IPS-15b (cell line): Measurements from ENCODE around the gene ORM2.

ENCODE experiments used
- H3K27me3 ChIP-seq: one replicate; pipeline ENCODE4 v1.6.1; 2013; ENCODE audit warnings: low read length; ENCODE audit not compliant: control insufficient read depth, insufficient read depth
- H3K36me3 ChIP-seq: one replicate; pipeline ENCODE4 v1.6.1; 2013; ENCODE audit warnings: low read length; ENCODE audit not compliant: control insufficient read depth, insufficient read depth
- H3K4me1 ChIP-seq: one replicate; pipeline ENCODE4 v1.6.1; 2013; ENCODE audit warnings: mild to moderate bottlenecking, low read length; ENCODE audit not compliant: control insufficient read depth, insufficient read depth
- H3K4me3 ChIP-seq: one replicate; pipeline ENCODE4 v1.5.1; 2013; ENCODE audit warnings: low read depth, low read length
- H3K9ac ChIP-seq: one replicate; pipeline ENCODE4 v1.6.1; 2013; ENCODE audit warnings: low read depth, mild to moderate bottlenecking, low read length
- H3K9me3 ChIP-seq: one replicate; pipeline ENCODE4 v1.6.1; 2013; ENCODE audit warnings: mild to moderate bottlenecking, low read length; ENCODE audit not compliant: control insufficient read depth, insufficient read depth

Gene ORM2

GRCh38 chr9:114299286-114300152 lies 30.1 kb upstream of the ORM2 start:
- Histone ChIP-seq H3K27me3 (no peaks in the 10 kb centered on the region), H3K9me3 (no peaks in the 10 kb centered on the region), H3K4me1 (no peaks in the 10 kb centered on the region), H3K4me3 (no peak overlapping the region), H3K36me3 (peaks cover 8% of the 10 kb centered on the region), H3K9ac (no peak overlapping the region)

DNA sequence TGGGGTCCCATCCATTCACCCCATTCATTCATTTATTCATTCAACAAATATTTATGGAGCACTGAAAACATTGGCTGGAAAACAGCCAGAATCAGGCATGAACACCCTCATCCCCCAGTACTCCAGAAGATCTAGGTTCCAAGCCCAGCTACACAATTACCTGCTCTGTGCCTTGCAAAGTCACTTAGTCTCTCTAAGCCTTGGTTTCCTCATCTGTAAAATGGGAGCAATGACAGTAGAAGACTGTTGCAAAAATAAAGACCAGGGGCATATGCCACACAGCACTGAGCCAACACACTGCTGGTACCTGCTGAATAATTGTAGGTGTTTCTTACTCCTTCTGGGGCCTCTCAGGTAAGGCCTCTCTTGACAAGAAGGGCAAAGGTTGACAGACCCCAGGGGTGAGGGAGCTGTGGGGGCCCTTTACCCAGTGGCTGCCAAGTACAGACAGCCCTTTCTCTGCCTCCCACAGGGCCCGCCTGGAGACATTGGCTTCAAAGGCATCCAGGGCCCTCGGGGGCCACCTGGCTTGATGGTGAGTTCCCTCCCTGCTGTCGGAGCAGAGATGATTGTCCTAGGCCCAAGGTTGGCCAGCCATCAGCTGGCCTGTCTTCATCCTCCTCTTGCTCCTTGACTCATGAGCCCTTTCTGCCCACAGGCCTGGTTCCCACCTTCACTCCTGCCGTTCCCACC lies 29.4 kb upstream of the ORM2 start:
- peaks cover 8% of the 10 kb centered on the region for H3K36me3 ChIP-seq
- H3K27me3 ChIP-seq: no peaks in the 10 kb centered on the region

GRCh38 chr9:114300846-114301797 lies 28.5 kb upstream of the ORM2 start:
- Histone ChIP-seq H3K27me3 (no peaks in the 10 kb centered on the region), H3K36me3 (peaks cover 8% of the 10 kb centered on the region), H3K9ac (no peak overlapping the region), H3K9me3 (no peaks in the 10 kb centered on the region), H3K4me3 (no peak overlapping the region), H3K4me1 (no peaks in the 10 kb centered on the region)

More for the DNA sequence above, 29.4 kb upstream of the ORM2 start:
- no peak overlapping the region for H3K9ac ChIP-seq
- H3K4me3 ChIP-seq: no peak overlapping the region
- no peaks in the 10 kb centered on the region for H3K4me1 ChIP-seq
- no peaks in the 10 kb centered on the region for H3K9me3 ChIP-seq

GRCh38 chr9:114301798-114302565 lies 27.7 kb upstream of the ORM2 start:
- Histone ChIP-seq H3K36me3 (peaks cover 8% of the 10 kb centered on the region), H3K9me3 (no peaks in the 10 kb centered on the region), H3K9ac (no peak overlapping the region), H3K4me3 (no peak overlapping the region), H3K4me1 (no peaks in the 10 kb centered on the region), H3K27me3 (no peaks in the 10 kb centered on the region)

GRCh38 chr9:114302727-114303126 lies 26.9 kb upstream of the ORM2 start:
- no peak overlapping the region for H3K4me3 ChIP-seq
- no peaks in the 10 kb centered on the region for H3K4me1 ChIP-seq
- H3K9ac ChIP-seq: no peak overlapping the region
- no peaks in the 10 kb centered on the region for H3K27me3 ChIP-seq
- peaks cover 8% of the 10 kb centered on the region for H3K36me3 ChIP-seq
- no peaks in the 10 kb centered on the region for H3K9me3 ChIP-seq

DNA sequence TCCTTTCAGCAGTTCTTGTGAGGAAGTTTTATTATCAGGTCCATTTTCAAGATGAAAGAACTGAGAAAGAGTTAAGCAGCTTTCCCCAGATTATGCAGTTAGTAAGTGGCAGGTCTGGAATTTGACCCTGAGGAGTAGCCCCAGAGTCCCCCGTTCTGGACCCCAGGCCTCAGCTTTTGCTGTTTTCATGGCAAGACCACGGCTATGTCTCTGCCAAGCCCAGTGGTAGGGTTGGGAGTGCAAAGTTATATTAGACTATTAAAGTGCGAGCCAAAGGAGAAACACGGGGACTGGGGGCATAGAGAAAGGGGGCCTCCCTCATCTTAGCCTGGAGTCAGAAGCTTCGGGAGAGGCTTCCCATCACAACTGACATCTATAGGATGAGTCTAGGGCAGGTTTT lies 26.1 kb upstream of the ORM2 start:
- Histone ChIP-seq H3K4me3 (no peak overlapping the region), H3K9ac (no peak overlapping the region), H3K27me3 (no peaks in the 10 kb centered on the region), H3K36me3 (peaks cover 10% of the 10 kb centered on the region), H3K9me3 (no peaks in the 10 kb centered on the region), H3K4me1 (no peaks in the 10 kb centered on the region)

DNA sequence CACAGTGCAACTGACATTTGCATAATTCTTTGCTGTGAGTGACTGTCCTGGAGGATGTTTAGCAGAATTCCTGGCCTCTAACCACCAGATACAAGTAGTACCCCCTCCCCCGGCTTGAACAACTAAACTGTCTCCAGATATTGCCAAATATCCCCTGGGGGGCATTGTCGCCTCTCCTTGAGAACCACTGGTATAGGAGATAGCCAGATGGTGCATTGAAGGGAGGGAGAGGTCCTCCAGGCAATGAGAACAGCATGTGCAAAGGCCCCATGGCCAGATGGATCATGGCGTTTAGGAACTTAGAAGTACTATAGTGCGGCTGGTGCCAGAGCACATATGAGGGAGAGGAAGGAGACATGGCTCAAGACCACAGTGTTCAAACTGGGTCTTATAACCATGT lies 25.7 kb upstream of the ORM2 start:
- Histone ChIP-seq H3K4me1 (no peaks in the 10 kb centered on the region), H3K27me3 (no peaks in the 10 kb centered on the region), H3K9me3 (no peaks in the 10 kb centered on the region), H3K36me3 (peaks cover 10% of the 10 kb centered on the region), H3K9ac (no peak overlapping the region), H3K4me3 (no peak overlapping the region)

- Histone ChIP-seq H3K9ac (no peak overlapping the region), H3K4me3 (no peak overlapping the region), H3K36me3 (peaks cover 10% of the 10 kb centered on the region), H3K9me3 (no peaks in the 10 kb centered on the region), H3K27me3 (no peaks in the 10 kb centered on the region), H3K4me1 (no peaks in the 10 kb centered on the region)
Measured at GRCh38 chr9:114304416-114305188, 25.1 kb upstream of the ORM2 start.

- no peaks in the 10 kb centered on the region for H3K27me3 ChIP-seq
- H3K36me3 ChIP-seq: peaks cover 8% of the 10 kb centered on the region
- no peak overlapping the region for H3K9ac ChIP-seq
- H3K4me1 ChIP-seq: no peaks in the 10 kb centered on the region
- no peaks in the 10 kb centered on the region for H3K9me3 ChIP-seq
- H3K4me3 ChIP-seq: no peak overlapping the region
Measured at GRCh38 chr9:114307899-114308267, 21.8 kb upstream of the ORM2 start.

- Histone ChIP-seq H3K4me3 (no peak overlapping the region), H3K27me3 (no peaks in the 10 kb centered on the region), H3K4me1 (no peaks in the 10 kb centered on the region), H3K9ac (no peak overlapping the region), H3K9me3 (no peaks in the 10 kb centered on the region), H3K36me3 (peaks cover 8% of the 10 kb centered on the region)
Measured at GRCh38 chr9:114308361-114308950, 21.2 kb upstream of the ORM2 start.
